DND-41 (cell line): ENCODE data around the gene SPAG5.

ENCODE experiments used
- CTCF ChIP-seq: IDR thresholded peaks from 2 replicates; pipeline ENCODE4 v1.5.1; 2012; ENCODE audit warnings: borderline replicate concordance, low read length, moderate library complexity, mild to moderate bottlenecking; ENCODE audit not compliant: poor library complexity, severe bottlenecking; ENCODE audit errors: extremely low read depth
- EZH2 ChIP-seq: IDR thresholded peaks from 3 replicates; pipeline ENCODE4 v1.6.1; 2012; ENCODE audit warnings: borderline replicate concordance, low read depth, mild to moderate bottlenecking, moderate library complexity, low read length, inconsistent platforms; ENCODE audit not compliant: severe bottlenecking

- TF ChIP-seq CTCF (no peak), EZH2 (no peak)
These were observed 70.4 kb downstream of the SPAG5 start for GRCh38 chr17:28528327-28529012.
